ENCODE data around the gene OSBP. TPM values are rescaled to one million over a fixed set of nuclear protein-coding genes. Genes with fewer than 3 reads are reported as not detected.

The OSBP gene
- total and polyA plus RNA-seq, 9 of the 15 experiments (the other 6 are each of a cell fraction or from before 2014, with no cell fraction given), result 11.7 to 49.0 (median 28.7) TPM

GRCh38 chr11:59550368-59550841, 65.2 kb downstream of the OSBP start (continued):
- TF ChIP-seq NR2F6 (CRISPR knock-in tag; IDR thresholded peaks at IDR 0.05), result no peak
- TF ChIP-seq HLTF (IDR thresholded peaks at IDR 0.05), result peak; percentile 15; the same call in 1 of the 2 replicates
- no peak for TF ChIP-seq POLR2AphosphoS5 (IDR thresholded peaks at IDR 0.05; ENCODE audit: control insufficient read depth, insufficient read depth, low read depth, low read length)
- TF ChIP-seq CBFA2T3 (IDR thresholded peaks at IDR 0.05), result no peak
- TF ChIP-seq MCM3 (IDR thresholded peaks at IDR 0.05), result no peak
- no peak for TF ChIP-seq ZNF780A (CRISPR knock-in tag; IDR thresholded peaks at IDR 0.05)
- no peak for TF ChIP-seq ZKSCAN3 (CRISPR knock-in tag; IDR thresholded peaks at IDR 0.05)
- no peak for TF ChIP-seq HDAC6 (IDR thresholded peaks at IDR 0.05; ENCODE audit: low read depth, low read length)
- TF ChIP-seq NFIC (IDR thresholded peaks at IDR 0.05), result peak; percentile 85
- TF ChIP-seq HMGXB4 (CRISPR knock-in tag; IDR thresholded peaks at IDR 0.05), result peak; percentile 78; the same call in 1 of the 2 replicates
- TF ChIP-seq ZFP30 (CRISPR knock-in tag; IDR thresholded peaks at IDR 0.05; ENCODE audit: borderline replicate concordance), result no peak
- peak; percentile 17; the same call in 1 of the 2 replicates for TF ChIP-seq HCFC1 (IDR thresholded peaks at IDR 0.05; ENCODE audit: low read depth, low read length)
- TF ChIP-seq L3MBTL2 (IDR thresholded peaks at IDR 0.05), result peak; percentile 78
- peak; percentile 37 for TF ChIP-seq POLR2B (IDR thresholded peaks at IDR 0.05; ENCODE audit: low read depth, partially characterized antibody)
- no peak; the same call in 1 of the 2 replicates for TF ChIP-seq ZBTB43 (CRISPR knock-in tag; IDR thresholded peaks at IDR 0.05)
- peak; percentile 76; the same call in 1 of the 2 replicates for TF ChIP-seq MXI1 (IDR thresholded peaks at IDR 0.05; ENCODE audit: low read depth, low read length)
- TF ChIP-seq PML (IDR thresholded peaks at IDR 0.05; ENCODE audit: low read length), result peak; percentile 52
- TF ChIP-seq ATF7 (IDR thresholded peaks at IDR 0.05), result peak; percentile 71
- no peak for TF ChIP-seq HNRNPL (IDR thresholded peaks at IDR 0.05; ENCODE audit: low read depth, low read length)
- TF ChIP-seq EGR1 (conservative IDR thresholded peaks at IDR 0.05), result no peak
- no peak for TF ChIP-seq ZNF79 (CRISPR knock-in tag; IDR thresholded peaks at IDR 0.05; ENCODE audit: low read depth)
- no peak for TF ChIP-seq MAFG (tag; conservative IDR thresholded peaks at IDR 0.05)
- peak; percentile 76 for TF ChIP-seq ZFX (CRISPR knock-in tag; IDR thresholded peaks at IDR 0.05)
- TF ChIP-seq ARID3B (CRISPR knock-in tag; IDR thresholded peaks at IDR 0.05; ENCODE audit: borderline replicate concordance), result no peak
- TF ChIP-seq ZC3H4 (CRISPR knock-in tag; IDR thresholded peaks at IDR 0.05; ENCODE audit: borderline replicate concordance), result no peak
- no peak for TF ChIP-seq ZNF695 (CRISPR knock-in tag; IDR thresholded peaks at IDR 0.05)
- TF ChIP-seq ZNF436 (CRISPR knock-in tag; IDR thresholded peaks at IDR 0.05), result no peak
- peak; percentile 81 for TF ChIP-seq ETV1 (tag; conservative IDR thresholded peaks at IDR 0.05; ENCODE audit: low read depth)
- TF ChIP-seq CC2D1A (IDR thresholded peaks at IDR 0.05), result peak; percentile 32; the same call in 1 of the 2 replicates

Measured in K562 (cell line).